Measurements from ENCODE around the gene DDR1.

The DDR1 gene

GRCh38 chr6:30896541-30896940, 12.2 kb downstream of the DDR1 start:
- no peak for TF ChIP-seq TAF1 (IDR thresholded peaks at IDR 0.05; ENCODE audit: borderline replicate concordance, insufficient read depth, low read length)
- no peak for TF ChIP-seq FOXP2 (optimal IDR thresholded peaks at IDR 0.05; ENCODE audit: borderline replicate concordance, extremely low read depth, extremely low read length, insufficient read depth)
- TF ChIP-seq SIN3A (IDR thresholded peaks at IDR 0.05; ENCODE audit: borderline replicate concordance, insufficient read depth, low read length), result no peak
- no peak for TF ChIP-seq POLR2AphosphoS5 (IDR thresholded peaks at IDR 0.05; ENCODE audit: low read depth, low read length)
- no peak for TF ChIP-seq REST (IDR thresholded peaks at IDR 0.05; ENCODE audit: insufficient read depth in 1 of 2, low read depth in 2 of 2, low read length in 2 of 2)

GRCh38 chr6:30897882-30898281, 13.6 kb downstream of the DDR1 start:
- no peak for TF ChIP-seq FOXP2 (optimal IDR thresholded peaks at IDR 0.05; ENCODE audit: borderline replicate concordance, extremely low read depth, extremely low read length, insufficient read depth)
- no peak for TF ChIP-seq REST (IDR thresholded peaks at IDR 0.05; ENCODE audit: insufficient read depth in 1 of 2, low read depth in 2 of 2, low read length in 2 of 2)
- TF ChIP-seq POLR2AphosphoS5 (IDR thresholded peaks at IDR 0.05; ENCODE audit: low read depth, low read length), result no peak
- no peak for TF ChIP-seq TAF1 (IDR thresholded peaks at IDR 0.05; ENCODE audit: borderline replicate concordance, insufficient read depth, low read length)
- TF ChIP-seq SIN3A (IDR thresholded peaks at IDR 0.05; ENCODE audit: borderline replicate concordance, insufficient read depth, low read length), result no peak

- no peak for TF ChIP-seq REST (IDR thresholded peaks at IDR 0.05; ENCODE audit: insufficient read depth in 1 of 2, low read depth in 2 of 2, low read length in 2 of 2)
- TF ChIP-seq SIN3A (IDR thresholded peaks at IDR 0.05; ENCODE audit: borderline replicate concordance, insufficient read depth, low read length), result no peak
- no peak for TF ChIP-seq TAF1 (IDR thresholded peaks at IDR 0.05; ENCODE audit: borderline replicate concordance, insufficient read depth, low read length)
- TF ChIP-seq FOXP2 (optimal IDR thresholded peaks at IDR 0.05; ENCODE audit: borderline replicate concordance, extremely low read depth, extremely low read length, insufficient read depth), result no peak
- no peak for TF ChIP-seq POLR2AphosphoS5 (IDR thresholded peaks at IDR 0.05; ENCODE audit: low read depth, low read length)
These were observed 14.5 kb downstream of the DDR1 start for GRCh38 chr6:30898750-30899360.

GRCh38 chr6:30900863-30901417, 16.6 kb downstream of the DDR1 start:
- TF ChIP-seq POLR2AphosphoS5 (IDR thresholded peaks at IDR 0.05; ENCODE audit: low read depth, low read length), result no peak
- no peak for TF ChIP-seq TAF1 (IDR thresholded peaks at IDR 0.05; ENCODE audit: borderline replicate concordance, insufficient read depth, low read length)
- no peak for TF ChIP-seq FOXP2 (optimal IDR thresholded peaks at IDR 0.05; ENCODE audit: borderline replicate concordance, extremely low read depth, extremely low read length, insufficient read depth)
- TF ChIP-seq SIN3A (IDR thresholded peaks at IDR 0.05; ENCODE audit: borderline replicate concordance, insufficient read depth, low read length), result no peak
- no peak for TF ChIP-seq REST (IDR thresholded peaks at IDR 0.05; ENCODE audit: insufficient read depth in 1 of 2, low read depth in 2 of 2, low read length in 2 of 2)
